ENCODE results near the gene EPM2A.
"Not testable (repeated sequence)": the region's sequence is repeated elsewhere in the genome, so short reads cannot be mapped to it uniquely, and the experiment has no call there.

The EPM2A gene

GRCh38 chr6:145728444-145729385 is 6.6 kb downstream of the EPM2A start:
- DNase-seq = no peak

GRCh38 chr6:145727817-145728388 is 7.4 kb downstream of the EPM2A start:
- DNase-seq = no peak

- no peak for DNase-seq
These were observed 9.8 kb downstream of the EPM2A start for GRCh38 chr6:145725570-145725969.

GRCh38 chr6:145723646-145724045 is 11.7 kb downstream of the EPM2A start:
- no peak for DNase-seq

GRCh38 chr6:145722190-145722589 is 13.1 kb downstream of the EPM2A start:
- no peak for DNase-seq

GRCh38 chr6:145721144-145721543 is 14.2 kb downstream of the EPM2A start:
- no peak for DNase-seq

GRCh38 chr6:145715426-145715825 is 19.9 kb downstream of the EPM2A start:
- DNase-seq = no peak

- no peak for DNase-seq
These were observed 20.6 kb downstream of the EPM2A start for GRCh38 chr6:145714731-145715130.

GRCh38 chr6:145713773-145714172 is 21.5 kb downstream of the EPM2A start:
- no peak for DNase-seq

- no peak for DNase-seq
These were observed 23.9 kb downstream of the EPM2A start for GRCh38 chr6:145711372-145711771.

- no peak for DNase-seq
These were observed 27.9 kb downstream of the EPM2A start for GRCh38 chr6:145707397-145707796.

GRCh38 chr6:145705561-145705960 is 29.8 kb downstream of the EPM2A start:
- no peak for DNase-seq

GRCh38 chr6:145704143-145704781 is 31.1 kb downstream of the EPM2A start:
- DNase-seq = no peak

GRCh38 chr6:145699462-145699861 is 35.9 kb downstream of the EPM2A start:
- DNase-seq = no peak

- not testable (repeated sequence) for DNase-seq
These were observed 37.9 kb downstream of the EPM2A start for GRCh38 chr6:145697401-145697800.

GRCh38 chr6:145694083-145694737 is 41.1 kb downstream of the EPM2A start:
- DNase-seq = no peak

- DNase-seq = no peak
These were observed 44.4 kb downstream of the EPM2A start for GRCh38 chr6:145690969-145691368.

GRCh38 chr6:145689529-145689928 is 45.8 kb downstream of the EPM2A start:
- DNase-seq = no peak

GRCh38 chr6:145688493-145688905 is 46.8 kb downstream of the EPM2A start:
- no peak for DNase-seq

GRCh38 chr6:145685932-145686331 is 49.4 kb downstream of the EPM2A start:
- DNase-seq = no peak

- no peak for DNase-seq
These were observed 53.4 kb downstream of the EPM2A start for GRCh38 chr6:145681965-145682364.

GRCh38 chr6:145673504-145673903 is 61.8 kb downstream of the EPM2A start:
- no peak for DNase-seq

- DNase-seq = no peak
These were observed 65.0 kb downstream of the EPM2A start for GRCh38 chr6:145670311-145670710.
